ENCODE results near the gene UST. TPM values are rescaled to one million over a fixed set of nuclear protein-coding genes. Genes with fewer than 3 reads are reported as not detected.

The UST gene
- total and polyA plus RNA-seq, 2 of the 8 experiments (the other 6 are each of a cell fraction or from before 2014, with no cell fraction given) = 13.5 to 34.5 TPM

DNA sequence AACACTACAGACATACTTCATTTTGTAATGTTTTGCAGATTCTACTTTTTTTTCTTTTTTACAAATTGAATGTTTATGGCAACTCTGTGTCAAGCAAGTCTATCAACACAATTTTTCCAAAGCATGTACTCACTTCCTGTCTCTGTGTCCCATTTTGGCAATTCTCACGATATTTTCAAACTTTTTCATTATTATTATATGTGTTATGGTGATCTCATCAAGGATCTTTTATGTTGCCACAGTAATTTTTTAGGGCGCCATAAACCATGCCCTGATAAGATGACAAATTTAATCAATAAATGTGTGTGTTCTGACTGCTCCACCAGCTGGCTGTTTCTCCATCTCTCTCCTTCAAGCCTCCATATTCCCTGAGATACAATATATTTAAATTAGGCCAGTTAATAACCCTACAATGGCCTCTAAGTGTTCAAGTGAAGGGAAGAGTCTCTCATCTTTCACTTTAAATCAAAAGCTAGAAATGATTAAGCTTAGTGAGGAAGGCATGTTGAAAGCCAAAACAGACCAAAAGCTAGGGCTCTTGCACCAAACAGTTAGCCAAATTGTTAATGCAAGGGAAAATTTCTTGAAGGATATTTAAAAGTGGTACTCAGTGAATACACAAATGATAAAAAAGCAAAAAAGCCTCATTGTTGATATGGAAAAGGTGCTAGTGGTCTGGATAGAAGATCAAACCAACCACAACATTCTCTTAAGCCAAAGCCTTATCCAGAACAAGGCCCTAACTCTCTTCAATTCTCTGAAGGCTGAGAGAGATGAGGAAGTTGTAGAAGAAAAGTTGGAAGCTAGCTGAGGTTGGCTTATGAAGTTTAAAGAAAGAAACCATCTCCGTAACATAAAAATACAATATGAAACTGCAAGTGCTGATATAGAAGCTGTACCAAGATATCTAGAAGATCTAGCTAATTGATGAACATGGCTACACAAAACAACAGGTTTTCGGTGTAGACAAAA is 376.3 kb downstream of the UST start:
- H3K79me2 ChIP-seq (ENCODE audit: control insufficient read depth in 1 of 2, insufficient read depth in 2 of 2, low read length in 2 of 2) = no peaks in the 10 kb centered on the region
- no peaks in the 10 kb centered on the region for H3K23me2 ChIP-seq (ENCODE audit: low read depth, low read length)
- DNase-seq (ENCODE audit: low read depth in 1 of 2, low spot score in 2 of 2) (no peak), FAIRE-seq (no peak)
- no peaks in the 10 kb centered on the region for H3K36me3 ChIP-seq (ENCODE audit: control insufficient read depth in 2 of 4, insufficient read depth in 4 of 4, low read length in 3 of 4)
- H3K27ac ChIP-seq (ENCODE audit: low read depth, low read length) = no peak overlapping the region
- no peak overlapping the region for H2AFZ ChIP-seq (ENCODE audit: low read length)
- H2AK5ac ChIP-seq (ENCODE audit: low read depth, low read length) = no peak overlapping the region
- no peak overlapping the region for H3K4ac ChIP-seq (replicated peaks; ENCODE audit: insufficient read length, low read depth, low read length)
- no peak overlapping the region for H3K18ac ChIP-seq (ENCODE audit: extremely low read depth, low read length)
- no peak overlapping the region for H2BK120ac ChIP-seq (replicated peaks; ENCODE audit: low read depth, low read length)
- H3K9me3 ChIP-seq (ENCODE audit: insufficient read depth in 2 of 2, low read depth in 1 of 2, low read length in 1 of 2) = no peaks in the 10 kb centered on the region
- no peak overlapping the region for H2BK20ac ChIP-seq (ENCODE audit: low read length)
- no peak overlapping the region for H3K14ac ChIP-seq (ENCODE audit: insufficient read length)
- no peak overlapping the region for H3K9ac ChIP-seq (replicated peaks in 1 of 4; ENCODE audit: extremely low read depth in 1 of 4, low read depth in 3 of 4, low read length in 3 of 4)
- 67% methylated on average over 4 of the region's 4 CpGs; no CpG with 5 or more reads in 1 of the 2 experiments for WGBS, 2 experiments (ENCODE audit: extremely low coverage in 1 of 2, insufficient coverage in 1 of 2, insufficient read length in 1 of 2, insufficient replicate concordance in 2 of 2, low coverage in 1 of 2, low lambda C conversion rate in 2 of 2, missing lambda C conversion rate in 1 of 2)
- no peak overlapping the region for H4K8ac ChIP-seq (ENCODE audit: extremely low read depth, insufficient read depth, low read length)
- no peaks in the 10 kb centered on the region for H3K27me3 ChIP-seq (replicated peaks in 1 of 4; ENCODE audit: control insufficient read depth in 3 of 4, extremely low read depth in 1 of 4, insufficient read depth in 3 of 4, low read length in 3 of 4)
- H4K20me1 ChIP-seq (replicated peaks in 1 of 2; ENCODE audit: control insufficient read depth in 1 of 2, insufficient read depth in 2 of 2, low read length in 2 of 2) = no peaks in the 10 kb centered on the region
- H3K79me1 ChIP-seq (ENCODE audit: low read depth, low read length) = no peaks in the 10 kb centered on the region
- no peak overlapping the region for H4K91ac ChIP-seq (replicated peaks; ENCODE audit: insufficient read length, low read length)
- ChIA-PET CTCF (ENCODE audit: partially characterized antibody) (interaction anchor here (1.7 kb wide), 1 partner anchor 10 kb away, joined by 4 read pairs; no protein-coding TSS in a partner anchor), POLR2A (ENCODE audit: partially characterized antibody) (no interaction called here)
- H3K4me3 ChIP-seq (ENCODE audit: extremely low read depth in 1 of 4, insufficient read depth in 2 of 4, low read depth in 3 of 4, low read length in 4 of 4) = no peak overlapping the region
- H4K5ac ChIP-seq (ENCODE audit: insufficient read length, low read depth, low read length) = no peak overlapping the region
- no peak overlapping the region for H3K23ac ChIP-seq (ENCODE audit: insufficient read length)
- H2BK5ac ChIP-seq (ENCODE audit: low read depth, low read length) = no peak overlapping the region
- H3K4me2 ChIP-seq (ENCODE audit: insufficient read depth in 1 of 2, low read depth in 2 of 2, low read length in 2 of 2) = no peak overlapping the region
- no peak overlapping the region for H2BK12ac ChIP-seq (ENCODE audit: low read depth, low read length)
- no peak overlapping the region for H2BK15ac ChIP-seq (ENCODE audit: low read length)
- no peak overlapping the region for H3K56ac ChIP-seq (replicated peaks; ENCODE audit: insufficient read length, low read depth, low read length)
- no peaks in the 10 kb centered on the region for H3K4me1 ChIP-seq (replicated peaks in 1 of 4; ENCODE audit: control insufficient read depth in 3 of 4, insufficient read depth in 4 of 4, low read length in 3 of 4)
- TF ChIP-seq RXRA (IDR thresholded peaks at IDR 0.05; ENCODE audit: insufficient read depth, low read depth, low read length) = no peak
- TF ChIP-seq BCL11A (IDR thresholded peaks at IDR 0.05; ENCODE audit: low read depth in 2 of 2, low read length in 2 of 2) = no peak
- TF ChIP-seq SRF (IDR thresholded peaks at IDR 0.05; ENCODE audit: low read depth, low read length) = no peak
- TF ChIP-seq, protein P1, sequence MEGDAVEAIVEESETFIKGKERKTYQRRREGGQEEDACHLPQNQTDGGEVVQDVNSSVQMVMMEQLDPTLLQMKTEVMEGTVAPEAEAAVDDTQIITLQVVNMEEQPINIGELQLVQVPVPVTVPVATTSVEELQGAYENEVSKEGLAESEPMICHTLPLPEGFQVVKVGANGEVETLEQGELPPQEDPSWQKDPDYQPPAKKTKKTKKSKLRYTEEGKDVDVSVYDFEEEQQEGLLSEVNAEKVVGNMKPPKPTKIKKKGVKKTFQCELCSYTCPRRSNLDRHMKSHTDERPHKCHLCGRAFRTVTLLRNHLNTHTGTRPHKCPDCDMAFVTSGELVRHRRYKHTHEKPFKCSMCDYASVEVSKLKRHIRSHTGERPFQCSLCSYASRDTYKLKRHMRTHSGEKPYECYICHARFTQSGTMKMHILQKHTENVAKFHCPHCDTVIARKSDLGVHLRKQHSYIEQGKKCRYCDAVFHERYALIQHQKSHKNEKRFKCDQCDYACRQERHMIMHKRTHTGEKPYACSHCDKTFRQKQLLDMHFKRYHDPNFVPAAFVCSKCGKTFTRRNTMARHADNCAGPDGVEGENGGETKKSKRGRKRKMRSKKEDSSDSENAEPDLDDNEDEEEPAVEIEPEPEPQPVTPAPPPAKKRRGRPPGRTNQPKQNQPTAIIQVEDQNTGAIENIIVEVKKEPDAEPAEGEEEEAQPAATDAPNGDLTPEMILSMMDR (IDR thresholded peaks at IDR 0.05; ENCODE audit: control extremely low read depth in 1 of 3, insufficient read depth in 1 of 3, low read depth in 1 of 3, low read length in 3 of 3) = no peak
- no peak for TF ChIP-seq POLR2AphosphoS5 (IDR thresholded peaks at IDR 0.05; ENCODE audit: low read depth, low read length)
- TF ChIP-seq KDM1A (IDR thresholded peaks at IDR 0.05; ENCODE audit: borderline replicate concordance, low read length) = no peak
- no peak for TF ChIP-seq ASH2L (IDR thresholded peaks at IDR 0.05; ENCODE audit: low read length)
- no peak for TF ChIP-seq SIN3A (conservative IDR thresholded peaks at IDR 0.05 in 1 of 2, IDR thresholded peaks at IDR 0.05 in 1 of 2; ENCODE audit: low read depth in 1 of 2, low read length in 2 of 2)
- TF ChIP-seq YY1 (IDR thresholded peaks at IDR 0.05; ENCODE audit: low read depth, low read length) = no peak

All from H1 (cell line).